T-helper 22 cell (primary cell): ENCODE measurements around the gene TNPO3.
"Not testable (repeated sequence)": the region's sequence is repeated elsewhere in the genome, so short reads cannot be mapped to it uniquely, and the experiment has no call there.

ENCODE experiments used
- DNase-seq: peaks from one replicate; pipeline ENCODE4 v3.0.0-alpha.2; 2020; ENCODE audit warnings: low read depth

Gene TNPO3

GRCh38 chr7:128961030-128961659 lies 93.8 kb downstream of the TNPO3 start:
- no peak for DNase-seq

- DNase-seq: no peak
Measured at GRCh38 chr7:128959296-128959695, 95.6 kb downstream of the TNPO3 start.

GRCh38 chr7:128955981-128956380 lies 98.9 kb downstream of the TNPO3 start:
- no peak for DNase-seq

- DNase-seq: no peak
Measured at GRCh38 chr7:128954830-128955802, 99.8 kb downstream of the TNPO3 start.

- DNase-seq: no peak
Measured at GRCh38 chr7:128954150-128954549, 100.8 kb downstream of the TNPO3 start.

GRCh38 chr7:128951296-128951695 lies 103.6 kb downstream of the TNPO3 start:
- DNase-seq: no peak

- no peak for DNase-seq
Measured at GRCh38 chr7:128948976-128949760, 105.7 kb downstream of the TNPO3 start.

- DNase-seq: no peak
Measured at GRCh38 chr7:128948312-128948973, 106.5 kb downstream of the TNPO3 start.

- DNase-seq: no peak
Measured at GRCh38 chr7:128947854-128948253, 107.1 kb downstream of the TNPO3 start.

GRCh38 chr7:128946936-128947830 lies 107.7 kb downstream of the TNPO3 start:
- no peak for DNase-seq

GRCh38 chr7:128945668-128946366 lies 109.1 kb downstream of the TNPO3 start:
- no peak for DNase-seq

- no peak for DNase-seq
Measured at GRCh38 chr7:128944487-128945236, 110.2 kb downstream of the TNPO3 start.

- DNase-seq: not testable (repeated sequence)
Measured at GRCh38 chr7:128943251-128943650, 111.7 kb downstream of the TNPO3 start.

GRCh38 chr7:128941946-128942526 lies 112.9 kb downstream of the TNPO3 start:
- DNase-seq: no peak

- no peak for DNase-seq
Measured at GRCh38 chr7:128941323-128941890, 113.5 kb downstream of the TNPO3 start.

- no peak for DNase-seq
Measured at GRCh38 chr7:128940494-128941322, 114.2 kb downstream of the TNPO3 start.

GRCh38 chr7:128939861-128940410 lies 115.0 kb downstream of the TNPO3 start:
- no peak for DNase-seq
